ENCODE results near the gene HOXB4. TPM values are rescaled to one million over a fixed set of nuclear protein-coding genes. Genes with fewer than 3 reads are reported as not detected.

HOXB4 gene
- total RNA-seq, 4 donors from 2014 or later = 0.67 to 1.2 (median 0.80) TPM

GRCh38 chr17:48527547-48527932 is 50.6 kb downstream of the HOXB4 start:
- TF ChIP-seq CTCF (IDR thresholded peaks at IDR 0.05) = no peak
- TF ChIP-seq POLR2A (IDR thresholded peaks at IDR 0.05) = no peak
- H3K4me1 ChIP-seq = no peaks in the 10 kb centered on the region
- intact Hi-C loops (cut with DNase I) = no loop called here
- 44 to 49% methylated on average over 14 of the region's 14 CpGs for WGBS, 2 donors
- H3K27ac ChIP-seq = no peak overlapping the region
- DNase-seq = no peak
- no peaks in the 10 kb centered on the region for H3K36me3 ChIP-seq
- H3K4me3 ChIP-seq (replicated peaks in 1 of 3) = no peak overlapping the region
- H3K9me3 ChIP-seq = no peaks in the 10 kb centered on the region
- H3K27me3 ChIP-seq = peaks cover 17% of the 10 kb centered on the region

- Histone ChIP-seq H3K4me1 (no peaks in the 10 kb centered on the region), H3K36me3 (no peaks in the 10 kb centered on the region), H3K4me3 (replicated peaks in 1 of 3) (no peak overlapping the region), H3K27ac (no peak overlapping the region), H3K9me3 (no peaks in the 10 kb centered on the region), H3K27me3 (peaks cover 17% of the 10 kb centered on the region)
- DNase-seq = no peak
- no peak for TF ChIP-seq CTCF (IDR thresholded peaks at IDR 0.05)
- no peak for TF ChIP-seq POLR2A (IDR thresholded peaks at IDR 0.05)
- 32 to 42% methylated on average over 18 to 21 of the region's 59 CpGs for WGBS, 2 donors
- intact Hi-C loops (cut with DNase I) = no loop called here
Measured at GRCh38 chr17:48526608-48527546, 51.3 kb downstream of the HOXB4 start.

MicroRNA genes within 50 kb of the gene (microRNA counts, 767-probe panel; counts per million panel counts)
- 2,641 to 4,616 counts per million in 2 donors for microRNA hsa-miR-10a-5p

Other genes starting within 250 kb of the HOXB4 start
- 1 to 10 TPM in 2 of 4 donors, under 1 TPM in 2; 0.33 to 2.1 (median 1.0) TPM for gene SKAP1, start 148.1 kb downstream of the HOXB4 start, total RNA-seq
- gene HOXB1, start 47.3 kb downstream of the HOXB4 start, total RNA-seq = not detected
- 1 to 10 TPM; 2.6 to 9.4 (median 5.2) TPM for gene HOXB2, start 33.2 kb downstream of the HOXB4 start, total RNA-seq
- gene HOXB3, start 11.9 kb upstream of the HOXB4 start, total RNA-seq = 1 to 10 TPM; 1.5 to 6.7 (median 4.3) TPM
- gene HOXB5, start 15.4 kb upstream of the HOXB4 start, total RNA-seq = 1 to 10 TPM in 1 of 4 donors, under 1 TPM in 2, not detected in 1; 0.11 to 1.6 (median 0.49) TPM
- gene HOXB6, start 26.6 kb upstream of the HOXB4 start, total RNA-seq = 1 to 10 TPM in 2 of 4 donors, under 1 TPM in 2; 0.54 to 4.2 (median 1.3) TPM
- gene HOXB7, start 32.7 kb upstream of the HOXB4 start, total RNA-seq = 1 to 10 TPM in 3 of 4 donors, not detected in 1; 1.0 to 2.8 (median 1.3) TPM
- 1 to 10 TPM in 1 of 4 donors, not detected in 3; 1.4 TPM for gene HOXB8, start 36.9 kb upstream of the HOXB4 start, total RNA-seq
- gene HOXB9, start 48.0 kb upstream of the HOXB4 start, total RNA-seq = not detected
- not detected for gene PRAC1, start 144.2 kb upstream of the HOXB4 start, total RNA-seq
- gene PRAC2, start 144.8 kb upstream of the HOXB4 start, total RNA-seq = not detected
- under 1 TPM in 1 of 4 donors, not detected in 3; 0.27 TPM for gene HOXB13, start 150.4 kb upstream of the HOXB4 start, total RNA-seq
- 1 to 10 TPM in 2 of 4 donors, under 1 TPM in 2; 0.34 to 1.2 (median 0.89) TPM for gene TTLL6, start 238.9 kb upstream of the HOXB4 start, total RNA-seq